PFSK-1 (cell line): ENCODE results near the gene PCBP3.

Source experiments
- POLR2AphosphoS5 ChIP-seq: IDR thresholded peaks from 2 replicates; pipeline ENCODE4 v1.6.1; 2012; ENCODE audit warnings: low read depth, mild to moderate bottlenecking, control low read depth, low read length, moderate library complexity
- SIN3A ChIP-seq: IDR thresholded peaks from 2 replicates; pipeline ENCODE4 v1.6.1; 2012; ENCODE audit warnings: mild to moderate bottlenecking, low read length, moderate library complexity, borderline replicate concordance; ENCODE audit not compliant: insufficient read depth
- TAF1 ChIP-seq: IDR thresholded peaks from 2 replicates; pipeline ENCODE4 v1.6.1; 2012; ENCODE audit warnings: low read length, control low read depth, borderline replicate concordance; ENCODE audit not compliant: insufficient read depth
- TF ChIP-seq, protein P1 (sequence below), 2 experiments: IDR thresholded peaks; 2 replicates each; pipeline versions ENCODE4 v1.6.1 to v1.8.0; 2011 to 2012; ENCODE audit warnings: low read depth in 2 of 2, low read length in 2 of 2, control low read depth in 1 of 2, inconsistent platforms in 1 of 2, mild to moderate bottlenecking in 1 of 2, moderate library complexity in 1 of 2; ENCODE audit not compliant: insufficient read depth in 1 of 2

DNA sequence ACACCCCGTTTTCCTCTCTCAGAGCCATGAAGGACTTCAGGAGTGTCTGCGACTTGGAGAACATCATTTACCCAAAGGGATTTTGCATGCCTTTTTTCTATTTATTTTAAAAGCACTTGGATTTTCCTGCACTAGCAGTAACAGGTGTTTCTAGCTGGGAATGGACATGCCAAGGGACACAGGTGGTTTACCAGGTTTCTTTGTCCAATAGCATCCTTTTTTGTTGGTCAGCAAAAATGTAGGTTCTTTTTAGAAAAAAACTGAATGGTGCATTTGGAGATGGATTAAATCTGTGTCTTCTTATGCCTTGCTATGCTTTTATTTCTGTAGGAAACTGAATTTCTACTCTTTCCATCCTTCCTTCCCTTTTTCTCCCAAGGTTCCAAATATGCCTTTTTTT, 205.3 kb downstream of the PCBP3 start:
- TF ChIP-seq, protein P1, sequence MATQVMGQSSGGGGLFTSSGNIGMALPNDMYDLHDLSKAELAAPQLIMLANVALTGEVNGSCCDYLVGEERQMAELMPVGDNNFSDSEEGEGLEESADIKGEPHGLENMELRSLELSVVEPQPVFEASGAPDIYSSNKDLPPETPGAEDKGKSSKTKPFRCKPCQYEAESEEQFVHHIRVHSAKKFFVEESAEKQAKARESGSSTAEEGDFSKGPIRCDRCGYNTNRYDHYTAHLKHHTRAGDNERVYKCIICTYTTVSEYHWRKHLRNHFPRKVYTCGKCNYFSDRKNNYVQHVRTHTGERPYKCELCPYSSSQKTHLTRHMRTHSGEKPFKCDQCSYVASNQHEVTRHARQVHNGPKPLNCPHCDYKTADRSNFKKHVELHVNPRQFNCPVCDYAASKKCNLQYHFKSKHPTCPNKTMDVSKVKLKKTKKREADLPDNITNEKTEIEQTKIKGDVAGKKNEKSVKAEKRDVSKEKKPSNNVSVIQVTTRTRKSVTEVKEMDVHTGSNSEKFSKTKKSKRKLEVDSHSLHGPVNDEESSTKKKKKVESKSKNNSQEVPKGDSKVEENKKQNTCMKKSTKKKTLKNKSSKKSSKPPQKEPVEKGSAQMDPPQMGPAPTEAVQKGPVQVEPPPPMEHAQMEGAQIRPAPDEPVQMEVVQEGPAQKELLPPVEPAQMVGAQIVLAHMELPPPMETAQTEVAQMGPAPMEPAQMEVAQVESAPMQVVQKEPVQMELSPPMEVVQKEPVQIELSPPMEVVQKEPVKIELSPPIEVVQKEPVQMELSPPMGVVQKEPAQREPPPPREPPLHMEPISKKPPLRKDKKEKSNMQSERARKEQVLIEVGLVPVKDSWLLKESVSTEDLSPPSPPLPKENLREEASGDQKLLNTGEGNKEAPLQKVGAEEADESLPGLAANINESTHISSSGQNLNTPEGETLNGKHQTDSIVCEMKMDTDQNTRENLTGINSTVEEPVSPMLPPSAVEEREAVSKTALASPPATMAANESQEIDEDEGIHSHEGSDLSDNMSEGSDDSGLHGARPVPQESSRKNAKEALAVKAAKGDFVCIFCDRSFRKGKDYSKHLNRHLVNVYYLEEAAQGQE (IDR thresholded peaks at IDR 0.05; ENCODE audit: insufficient read depth in 1 of 2, low read depth in 2 of 2, low read length in 2 of 2), result no peak
- TF ChIP-seq POLR2AphosphoS5 (no peak), SIN3A (no peak), TAF1 (no peak)
